Thymus (tissue), 11 donors: ENCODE data around the gene SLC16A6. TPM values are rescaled to one million over a fixed set of nuclear protein-coding genes. Genes with fewer than 3 reads are reported as not detected.
"Not testable (repeated sequence)": the region's sequence is repeated elsewhere in the genome, so short reads cannot be mapped to it uniquely, and the experiment has no call there.

Experiments used
- DNase-seq, 9 donors: peaks; one replicate each; pipeline ENCODE4 v3.0.0-alpha.2; 2013; ENCODE audit warnings: low spot score in 9 of 9, low read depth in 6 of 9, missing footprints in 1 of 9
- H3K27ac ChIP-seq, 2 donors: one replicate each; pipeline ENCODE4 v1.5.1; 2013; ENCODE audit warnings: control low read depth in 1 of 2, low read depth in 1 of 2, low read length in 1 of 2, mild to moderate bottlenecking in 1 of 2, moderate library complexity in 1 of 2
- H3K27me3 ChIP-seq, 2 donors: one replicate each; pipeline ENCODE4 v1.5.1; 2013; ENCODE audit warnings: low read length in 1 of 2; ENCODE audit not compliant: control insufficient read depth in 2 of 2, insufficient read depth in 1 of 2
- H3K36me3 ChIP-seq, 2 donors: one replicate each; pipeline ENCODE4 v1.5.1; 2013; ENCODE audit warnings: low read length in 1 of 2, mild to moderate bottlenecking in 1 of 2, moderate library complexity in 1 of 2; ENCODE audit not compliant: control insufficient read depth in 2 of 2, insufficient read depth in 2 of 2
- H3K4me1 ChIP-seq, 2 donors: one replicate each; pipeline ENCODE4 v1.5.1; 2013; ENCODE audit warnings: low read length in 2 of 2; ENCODE audit not compliant: control insufficient read depth in 2 of 2, insufficient read depth in 2 of 2
- H3K4me3 ChIP-seq, 2 donors: one replicate each; pipeline ENCODE4 v1.5.1; 2013; ENCODE audit warnings: low read length in 2 of 2, control low read depth in 1 of 2, mild to moderate bottlenecking in 1 of 2
- H3K9me3 ChIP-seq, 2 donors: one replicate each; pipeline ENCODE4 v1.5.1; 2013; ENCODE audit warnings: low read length in 1 of 2, mild to moderate bottlenecking in 1 of 2; ENCODE audit not compliant: control insufficient read depth in 2 of 2, insufficient read depth in 1 of 2
- WGBS: extraction: QIAGEN DNeasy Blood & Tissue Kit; methylation state at CpG from one replicate; pipeline ENCODE4 v1.1.7; 2013; 5-methylcytosine and 5-hydroxymethylcytosine counted together
- polyA plus RNA-seq: library from polyadenylated mRNA; stranded (reverse); fragments of 200-250 nt; gene quantifications from one replicate; pipeline ENCODE4 v1.2.3, GENCODE V29; 2013
- total RNA-seq: library from RNA; stranded (reverse); fragments of 120-200 nt; gene quantifications from one replicate; pipeline ENCODE4 v1.2.4, GENCODE V29; 2013
- donor health status: healthy.

Gene SLC16A6
- total and polyA plus RNA-seq, 2 donors, result 2.0 to 2.4 TPM

DNA sequence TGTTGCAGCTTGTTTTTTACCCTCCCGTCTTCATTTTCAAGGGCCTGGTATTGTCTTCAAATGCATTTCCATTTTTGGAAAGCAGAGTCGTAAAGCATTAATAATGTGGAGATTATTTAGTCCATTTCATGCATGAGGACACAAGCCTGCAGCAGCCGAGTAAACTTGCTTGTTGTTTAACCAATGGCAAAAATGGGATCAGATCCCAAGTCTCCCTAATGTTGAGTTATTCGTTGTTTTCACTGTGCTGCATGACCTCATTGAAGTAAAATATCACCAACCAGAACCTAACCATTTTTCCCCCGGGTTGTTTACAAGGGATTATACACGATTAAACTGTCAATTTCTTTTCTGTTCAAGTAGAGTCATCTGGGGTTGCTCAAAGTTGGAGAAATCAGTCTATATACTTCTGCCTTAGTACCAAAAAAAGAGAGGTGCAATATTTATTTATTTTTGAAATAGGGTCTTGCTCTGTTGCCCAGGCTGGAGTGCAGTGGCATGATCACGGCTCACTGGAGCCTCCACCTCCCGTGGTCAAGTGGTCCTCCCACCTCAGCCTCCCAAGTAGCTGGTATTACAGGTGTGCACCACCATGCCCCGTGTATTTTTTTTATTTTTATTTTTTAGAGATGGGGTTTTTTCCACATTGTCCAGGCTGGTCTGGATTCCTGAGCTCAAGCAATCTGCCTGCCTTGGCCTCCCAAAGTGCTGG lies 30.7 kb downstream of the SLC16A6 start:
- Histone ChIP-seq H3K4me3 (no peak overlapping the region), H3K36me3 (peaks cover 3 to 5% of the 10 kb centered on the region in 2 donors), H3K4me1 (peaks cover 11 to 36% of the 10 kb centered on the region in 2 donors), H3K9me3 (no peaks in the 10 kb centered on the region), H3K27ac (no peak overlapping the region), H3K27me3 (no peaks in the 10 kb centered on the region)
- 96% methylated on average over 9 of the region's 9 CpGs for WGBS
- no peak for DNase-seq

DNA sequence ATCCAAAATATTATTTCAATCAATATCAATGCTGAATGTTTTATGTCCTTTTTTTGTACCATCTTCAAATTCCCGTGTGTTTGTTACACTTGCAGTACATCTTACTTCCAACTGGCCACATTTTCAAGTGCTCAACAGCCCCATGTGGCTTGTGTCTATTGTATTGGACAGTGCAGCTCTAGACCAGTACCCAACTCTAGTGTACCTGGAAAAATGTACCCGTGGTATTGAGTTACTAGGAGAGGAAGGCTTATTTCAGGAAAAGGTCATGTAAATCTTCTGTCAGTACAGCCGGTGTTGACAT lies 31.3 kb downstream of the SLC16A6 start:
- not testable (repeated sequence) for H3K4me3 ChIP-seq, H3K27me3 ChIP-seq, DNase-seq, H3K9me3 ChIP-seq
- H3K4me1 ChIP-seq, result peaks cover 11 to 42% of the 10 kb centered on the region in 2 donors
- peak overlapping the region in 1 of 2 donors; percentile 57 for H3K27ac ChIP-seq
- peaks cover 3 to 10% of the 10 kb centered on the region in 2 donors for H3K36me3 ChIP-seq
- 67% methylated on average over 3 of the region's 3 CpGs for WGBS

DNA sequence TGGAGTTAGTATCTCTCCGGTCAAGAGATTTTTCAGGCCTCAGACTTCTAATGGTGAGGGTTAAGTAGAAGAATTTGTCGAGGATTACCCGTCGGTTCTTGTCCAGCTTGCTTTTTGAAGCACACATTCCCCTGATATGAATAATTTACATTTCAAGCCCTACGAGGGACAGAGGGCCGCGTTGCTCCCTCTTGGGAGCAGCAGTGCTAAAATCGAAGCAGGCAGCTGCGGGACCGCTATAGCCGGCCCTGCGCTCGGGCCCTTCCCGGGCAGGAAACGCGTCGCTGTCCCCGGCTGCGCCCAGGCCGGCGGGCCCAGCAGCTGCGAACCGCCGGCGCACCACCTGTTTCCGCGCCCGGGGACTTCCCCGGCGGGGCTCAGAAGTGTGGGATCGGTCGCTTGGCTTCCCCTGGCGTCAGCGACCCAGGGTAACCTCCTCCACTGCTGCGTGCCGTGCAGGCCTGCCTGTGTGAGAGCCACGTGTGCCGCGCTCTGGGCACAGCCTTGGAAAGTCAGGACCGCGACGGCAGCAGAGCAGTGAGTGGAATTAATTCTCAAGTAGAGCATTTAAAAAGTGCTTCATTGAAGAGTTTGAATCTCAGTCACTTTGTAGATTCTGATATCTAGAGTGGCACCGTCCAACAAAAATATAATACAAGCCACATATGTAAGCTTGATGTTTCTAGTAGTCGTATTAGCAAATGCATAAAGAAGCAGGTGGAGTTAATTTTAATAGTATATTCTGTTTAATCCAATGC lies 31.9 kb downstream of the SLC16A6 start:
- not testable (repeated sequence) for H3K9me3 ChIP-seq, H3K27me3 ChIP-seq, H3K4me3 ChIP-seq
- 7% methylated on average over 39 of the region's 44 CpGs for WGBS
- Histone ChIP-seq H3K4me1 (peaks cover 13 to 43% of the 10 kb centered on the region in 2 donors), H3K27ac (peak overlapping the region; percentile 74 to 83), H3K36me3 (peaks cover 3 to 10% of the 10 kb centered on the region in 2 donors)
- peak in 3 of 9 donors; percentile 68 to 74 (median 72) for DNase-seq

DNA sequence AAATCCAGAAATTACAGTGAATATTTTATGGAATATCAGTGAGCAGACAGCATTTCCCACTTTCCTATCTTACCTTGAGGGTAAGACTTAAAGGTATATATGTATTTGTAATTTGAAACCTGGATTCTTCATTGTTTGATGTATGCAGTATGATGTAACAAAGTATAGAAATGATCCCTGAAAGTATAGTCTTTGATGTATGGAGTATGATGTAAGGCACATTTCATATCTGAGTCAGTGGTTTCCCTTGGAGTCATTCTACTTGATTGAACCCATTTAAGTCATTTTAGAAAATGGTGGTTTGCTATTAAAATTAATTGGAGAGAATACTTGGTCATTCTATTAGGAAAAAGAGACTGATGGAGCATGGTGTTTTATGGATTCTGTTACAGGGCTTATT lies 33.0 kb downstream of the SLC16A6 start:
- no peaks in the 10 kb centered on the region for H3K27me3 ChIP-seq
- no peak overlapping the region for H3K4me3 ChIP-seq
- H3K27ac ChIP-seq, result no peak overlapping the region
- H3K9me3 ChIP-seq, result no peaks in the 10 kb centered on the region
- no peak for DNase-seq
- H3K4me1 ChIP-seq, result peaks cover 14 to 48% of the 10 kb centered on the region in 2 donors
- H3K36me3 ChIP-seq, result peaks cover 3 to 10% of the 10 kb centered on the region in 2 donors

DNA sequence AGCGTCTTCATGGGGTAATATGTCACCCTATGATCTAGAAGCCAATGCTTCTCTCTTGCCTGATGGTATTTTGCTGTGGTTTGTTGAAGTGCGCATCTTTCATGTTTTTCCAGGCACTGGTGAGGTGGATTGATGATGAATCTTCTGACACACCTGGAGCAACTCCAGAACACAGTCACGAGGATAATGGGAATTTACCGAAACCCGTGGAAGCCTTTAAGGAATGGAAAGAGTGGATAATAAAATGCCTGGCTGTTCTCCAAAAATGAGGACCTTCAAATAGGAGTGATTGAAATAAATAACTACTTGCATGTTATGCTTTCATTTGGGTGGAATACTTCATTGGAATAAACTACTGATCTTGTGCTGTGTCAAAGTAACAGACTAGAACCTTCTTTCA lies 34.2 kb downstream of the SLC16A6 start:
- H3K27ac ChIP-seq, result peak overlapping the region in 1 of 2 donors; percentile 24
- WGBS, result 93% methylated on average over 5 of the region's 5 CpGs
- H3K4me1 ChIP-seq, result peaks cover 14 to 47% of the 10 kb centered on the region in 2 donors
- not testable (repeated sequence) for H3K4me3 ChIP-seq, H3K27me3 ChIP-seq, H3K9me3 ChIP-seq, DNase-seq
- peaks cover 3 to 10% of the 10 kb centered on the region in 2 donors for H3K36me3 ChIP-seq

DNA sequence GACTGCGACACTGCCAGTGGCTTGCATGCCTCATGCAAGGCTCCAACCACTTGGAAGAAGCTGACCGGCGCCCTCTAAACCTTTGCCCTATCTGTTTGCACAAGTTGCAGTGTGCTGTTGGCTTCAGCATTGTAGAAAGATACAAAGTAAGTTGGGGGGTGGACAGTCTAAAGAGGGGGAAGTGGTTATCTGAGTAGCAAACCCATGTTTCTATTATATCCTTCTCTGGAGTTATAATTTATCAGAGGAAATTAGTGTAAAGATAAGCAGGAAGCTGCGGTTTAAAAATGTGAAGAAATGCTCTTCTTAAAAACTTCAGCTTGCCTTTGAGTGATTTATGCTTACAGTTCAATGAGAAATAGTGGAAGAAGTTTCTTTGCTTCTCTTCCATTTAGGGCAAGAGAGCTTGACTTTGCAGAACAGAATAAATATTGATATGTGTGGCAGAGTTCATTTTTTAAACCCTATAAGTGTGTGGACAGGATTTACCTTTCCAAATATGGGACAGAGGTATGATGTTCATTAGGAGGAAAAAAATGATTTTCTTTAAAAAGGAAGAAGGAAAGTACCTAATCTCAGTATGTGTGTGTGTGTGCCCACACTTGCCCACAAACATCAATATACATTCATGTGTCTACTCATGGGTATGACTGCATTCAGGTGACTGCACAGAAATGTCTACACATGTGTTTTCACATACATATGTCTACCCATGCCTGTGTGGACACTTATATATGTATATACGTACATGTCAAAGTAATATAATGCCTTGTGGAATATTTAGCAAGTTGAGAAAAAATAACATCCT lies 35.0 kb downstream of the SLC16A6 start:
- no peak overlapping the region for H3K4me3 ChIP-seq
- 43% methylated on average over 5 of the region's 5 CpGs for WGBS
- peak overlapping the region; percentile 59 to 65 for H3K27ac ChIP-seq
- peak in 1 of 9 donors; percentile 48 for DNase-seq
- H3K36me3 ChIP-seq, result peaks cover 6 to 11% of the 10 kb centered on the region in 2 donors
- no peaks in the 10 kb centered on the region for H3K9me3 ChIP-seq
- peaks cover 14 to 45% of the 10 kb centered on the region in 2 donors for H3K4me1 ChIP-seq
- H3K27me3 ChIP-seq, result no peaks in the 10 kb centered on the region

DNA sequence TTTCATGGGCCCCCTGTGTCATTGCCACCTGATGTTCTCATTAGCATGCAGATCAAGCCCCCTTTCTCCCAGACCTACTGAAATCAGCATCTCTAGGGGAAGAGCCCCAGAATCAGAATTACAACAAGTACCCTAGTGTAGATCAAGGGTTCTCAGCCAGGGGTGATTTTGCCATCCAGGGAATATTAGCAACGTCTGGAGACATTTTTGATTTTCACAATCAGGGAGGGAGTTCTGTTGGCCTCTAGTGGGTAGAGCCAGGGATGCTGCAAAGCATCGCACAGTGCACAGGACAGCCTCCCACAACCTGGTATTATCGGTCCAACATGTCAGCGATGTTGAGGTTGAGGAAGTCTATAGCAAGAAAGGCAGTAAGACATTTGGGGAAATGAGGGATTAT lies 35.8 kb downstream of the SLC16A6 start:
- no peak for DNase-seq
- Histone ChIP-seq H3K27me3 (no peaks in the 10 kb centered on the region), H3K27ac (no peak overlapping the region), H3K4me3 (no peak overlapping the region), H3K9me3 (no peaks in the 10 kb centered on the region), H3K4me1 (peaks cover 12 to 44% of the 10 kb centered on the region in 2 donors), H3K36me3 (peaks cover 6 to 14% of the 10 kb centered on the region in 2 donors)
- WGBS, result 90% methylated on average over 4 of the region's 4 CpGs

DNA sequence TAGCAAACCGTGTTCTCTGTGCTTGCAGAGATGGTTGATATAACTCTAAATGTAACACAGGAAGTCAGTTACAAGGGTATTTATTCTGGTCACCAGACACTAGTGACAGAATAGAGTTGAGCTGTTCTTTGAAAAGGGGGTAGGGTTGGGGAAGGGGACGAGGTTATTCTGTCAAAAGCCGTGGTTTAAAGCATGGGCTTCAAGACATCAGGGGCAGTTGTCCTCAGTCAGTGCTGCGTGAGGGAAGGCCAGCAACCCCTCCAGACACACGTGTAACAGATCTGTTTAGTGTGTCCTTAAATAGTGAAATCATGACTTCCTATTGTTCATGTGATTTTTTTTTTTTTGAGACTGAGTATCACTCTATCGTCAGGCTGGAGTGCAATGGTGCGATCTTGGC lies 37.5 kb downstream of the SLC16A6 start:
- peak overlapping the region; percentile 81 to 88 for H3K27ac ChIP-seq
- 46% methylated on average over 7 of the region's 7 CpGs for WGBS
- H3K36me3 ChIP-seq, result peaks cover 6 to 14% of the 10 kb centered on the region in 2 donors
- not testable (repeated sequence) for H3K9me3 ChIP-seq, H3K27me3 ChIP-seq, H3K4me3 ChIP-seq, DNase-seq
- H3K4me1 ChIP-seq, result peaks cover 8 to 43% of the 10 kb centered on the region in 2 donors

DNA sequence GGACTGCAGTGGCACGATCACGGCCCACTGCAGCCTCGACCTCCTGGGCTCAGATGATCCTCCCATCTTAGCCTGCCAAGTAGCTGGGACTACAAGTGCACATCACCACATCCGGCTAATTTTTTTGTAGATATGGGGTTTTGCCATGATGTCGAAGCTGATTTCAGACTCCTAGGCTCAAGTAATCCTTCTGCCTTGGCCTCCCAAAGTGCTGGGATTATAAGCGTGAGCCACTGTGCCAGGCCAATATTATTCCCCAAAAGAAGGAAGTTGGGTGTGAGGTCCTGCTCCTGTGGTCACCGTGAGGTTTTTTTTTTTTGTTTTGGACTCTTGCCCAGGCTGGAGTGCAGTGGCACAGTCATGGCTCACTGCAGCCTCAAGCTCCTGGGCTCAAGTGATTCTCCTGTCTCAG lies 41.6 kb downstream of the SLC16A6 start:
- no peaks in the 10 kb centered on the region for H3K27me3 ChIP-seq
- H3K9me3 ChIP-seq, result peaks cover 0 to 7% of the 10 kb centered on the region in 2 donors
- no peak for DNase-seq
- H3K36me3 ChIP-seq, result peaks cover 3 to 4% of the 10 kb centered on the region in 2 donors
- H3K4me3 ChIP-seq, result no peak overlapping the region
- H3K27ac ChIP-seq, result peak overlapping the region in 1 of 2 donors; percentile 42
- WGBS, result 75% methylated on average over 7 of the region's 7 CpGs
- H3K4me1 ChIP-seq, result peaks cover 8 to 30% of the 10 kb centered on the region in 2 donors
